H1 (cell line): ENCODE data around the gene CNBP. TPM values are rescaled to one million over a fixed set of nuclear protein-coding genes. Genes with fewer than 3 reads are reported as not detected.

Source experiments
- CTCF ChIA-PET: fragments of 300-600 bp; sonication (Branson Sonifier 250); formaldehyde crosslinking; loops from one replicate; lab custom pipeline; 2021; ENCODE audit not compliant: partially characterized antibody; lab: Charles Lee
- POLR2A ChIA-PET: fragments of 300-600 bp; sonication (Branson Sonifier 250); formaldehyde crosslinking; loops from one replicate; lab custom pipeline; 2021; ENCODE audit warnings: inconsistent platforms; ENCODE audit not compliant: partially characterized antibody; lab: Charles Lee
- DNase-seq, 2 experiments: peaks; one replicate each; pipeline versions ENCODE4 v3.0.0 to v3.0.0-alpha.2; 2010 to 2022; ENCODE audit warnings: low spot score in 2 of 2, low read depth in 1 of 2, mixed read lengths in 1 of 2
- FAIRE-seq: peaks from 2 replicates; lab custom pipeline; 2011; peaks lifted over from hg19 to GRCh38; lab: Jason Lieb, UNC
- H2AFZ ChIP-seq: 2 replicates; pipeline ENCODE4 v1.8.1; 2012; ENCODE audit warnings: low read length, inconsistent platforms
- H2AK5ac ChIP-seq: 2 replicates; pipeline ENCODE4 v1.6.1; 2013; ENCODE audit warnings: low read depth, low read length
- H2BK120ac ChIP-seq: replicated peaks from 2 replicates; pipeline ENCODE3; 2013; ENCODE audit warnings: low read depth, low read length, inconsistent platforms
- H2BK12ac ChIP-seq: 2 replicates; pipeline ENCODE4 v1.6.1; 2013; ENCODE audit warnings: low read depth, low read length
- H2BK15ac ChIP-seq: 2 replicates; pipeline ENCODE4 v1.6.1; 2013; ENCODE audit warnings: low read length
- H2BK20ac ChIP-seq: 2 replicates; pipeline ENCODE4 v1.6.1; 2013; ENCODE audit warnings: low read length
- H2BK5ac ChIP-seq: 2 replicates; pipeline ENCODE4 v1.6.1; 2013; ENCODE audit warnings: low read depth, low read length
- H3K14ac ChIP-seq: 2 replicates; pipeline ENCODE4 v1.6.1; 2013; ENCODE audit warnings: inconsistent platforms; ENCODE audit not compliant: insufficient read length
- H3K18ac ChIP-seq: 2 replicates; pipeline ENCODE4 v1.6.1; 2013; ENCODE audit warnings: low read length; ENCODE audit errors: extremely low read depth
- H3K23ac ChIP-seq: 2 replicates; pipeline ENCODE4 v1.6.1; 2013; ENCODE audit warnings: inconsistent platforms; ENCODE audit not compliant: insufficient read length
- H3K23me2 ChIP-seq: 2 replicates; pipeline ENCODE4 v1.6.1; 2013; ENCODE audit warnings: low read depth, low read length
- H3K27ac ChIP-seq: 2 replicates; pipeline ENCODE4 v1.6.1; 2011; ENCODE audit warnings: low read depth, low read length, inconsistent platforms
- H3K27me3 ChIP-seq, 4 experiments: replicated peaks in 1 of 4; 1 replicate in 1 of 4; 2 replicates in 3 of 4; pipeline versions ENCODE4 v1.6.1 to v1.8.1; 2011 to 2013; ENCODE audit warnings: low read length in 3 of 4, mild to moderate bottlenecking in 3 of 4, inconsistent platforms in 2 of 4, mixed read lengths in 2 of 4, moderate library complexity in 1 of 4; ENCODE audit not compliant: control insufficient read depth in 3 of 4, insufficient read depth in 3 of 4; ENCODE audit errors: extremely low read depth in 1 of 4
- H3K36me3 ChIP-seq, 4 experiments: 2 replicates each; pipeline versions ENCODE4 v1.6.1 to v1.8.1; 2011 to 2013; ENCODE audit warnings: mild to moderate bottlenecking in 4 of 4, low read length in 3 of 4, moderate library complexity in 2 of 4, control low read depth in 1 of 4, inconsistent platforms in 1 of 4; ENCODE audit not compliant: insufficient read depth in 4 of 4, control insufficient read depth in 2 of 4
- H3K4ac ChIP-seq: replicated peaks from 2 replicates; pipeline ENCODE3; 2013; ENCODE audit warnings: low read length, low read depth, mixed read lengths, inconsistent platforms; ENCODE audit not compliant: insufficient read length
- H3K4me1 ChIP-seq, 4 experiments: replicated peaks in 1 of 4; 1 replicate in 1 of 4; 2 replicates in 3 of 4; pipeline versions ENCODE4 v1.6.1 to v1.8.1; 2011 to 2013; ENCODE audit warnings: low read length in 3 of 4, inconsistent platforms in 2 of 4, mixed read lengths in 1 of 4; ENCODE audit not compliant: insufficient read depth in 4 of 4, control insufficient read depth in 3 of 4
- H3K4me2 ChIP-seq, 2 experiments: 2 replicates each; pipeline versions ENCODE4 v1.6.1 to v1.8.1; 2011 to 2013; ENCODE audit warnings: low read depth in 2 of 2, low read length in 2 of 2, control low read depth in 1 of 2, inconsistent platforms in 1 of 2, mild to moderate bottlenecking in 1 of 2; ENCODE audit not compliant: insufficient read depth in 1 of 2
- H3K4me3 ChIP-seq, 4 experiments: fragments of 200-600, 300-600 bp in 1 of 4; sonication (generic), shearing (Covaris generic), sonication (Bioruptor Twin) in 1 of 4; 2 replicates each; pipeline versions ENCODE4 v1.5.1 to v1.8.1; 2011 to 2016; ENCODE audit warnings: low read length in 4 of 4, low read depth in 3 of 4, control low read depth in 2 of 4, inconsistent platforms in 2 of 4, mild to moderate bottlenecking in 2 of 4, mixed read lengths in 1 of 4, moderate library complexity in 1 of 4; ENCODE audit not compliant: insufficient read depth in 2 of 4; ENCODE audit errors: extremely low read depth in 1 of 4
- H3K56ac ChIP-seq: replicated peaks from 2 replicates; pipeline ENCODE3; 2013; ENCODE audit warnings: low read depth, mild to moderate bottlenecking, mixed read lengths, low read length, inconsistent platforms; ENCODE audit not compliant: insufficient read length
- H3K79me1 ChIP-seq: 2 replicates; pipeline ENCODE4 v1.6.1; 2013; ENCODE audit warnings: low read depth, low read length, control low read depth
- H3K79me2 ChIP-seq, 2 experiments: 2 replicates each; pipeline versions ENCODE4 v1.6.1 to v1.8.1; 2012 to 2013; ENCODE audit warnings: low read length in 2 of 2, mild to moderate bottlenecking in 2 of 2, inconsistent platforms in 1 of 2; ENCODE audit not compliant: insufficient read depth in 2 of 2, control insufficient read depth in 1 of 2
- H3K9ac ChIP-seq, 4 experiments: replicated peaks in 1 of 4; 1 replicate in 1 of 4; 2 replicates in 3 of 4; pipeline versions ENCODE4 v1.6.1 to v1.8.1; 2011 to 2013; ENCODE audit warnings: low read depth in 3 of 4, low read length in 3 of 4, control low read depth in 2 of 4, mild to moderate bottlenecking in 2 of 4, moderate library complexity in 2 of 4, inconsistent platforms in 1 of 4; ENCODE audit errors: extremely low read depth in 1 of 4
- H3K9me3 ChIP-seq, 2 experiments: 2 replicates each; pipeline versions ENCODE4 v1.6.1 to v1.8.1; 2012 to 2013; ENCODE audit warnings: mild to moderate bottlenecking in 2 of 2, moderate library complexity in 2 of 2, control low read depth in 1 of 2, inconsistent platforms in 1 of 2, low read depth in 1 of 2, low read length in 1 of 2, mixed read lengths in 1 of 2; ENCODE audit not compliant: insufficient read depth in 2 of 2
- H4K20me1 ChIP-seq, 2 experiments: replicated peaks in 1 of 2; 2 replicates each; pipeline versions ENCODE3 to v1.8.1; 2011 to 2013; ENCODE audit warnings: inconsistent platforms in 2 of 2, low read length in 2 of 2, mild to moderate bottlenecking in 1 of 2; ENCODE audit not compliant: insufficient read depth in 2 of 2, control insufficient read depth in 1 of 2
- H4K5ac ChIP-seq: 2 replicates; pipeline ENCODE4 v1.6.1; 2013; ENCODE audit warnings: low read length, low read depth, mixed read lengths, inconsistent platforms; ENCODE audit not compliant: insufficient read length
- H4K8ac ChIP-seq: 2 replicates; pipeline ENCODE4 v1.8.0; 2013; ENCODE audit warnings: mild to moderate bottlenecking, moderate library complexity, low read length, inconsistent platforms; ENCODE audit not compliant: insufficient read depth; ENCODE audit errors: extremely low read depth
- H4K91ac ChIP-seq: replicated peaks from 2 replicates; pipeline ENCODE3; 2013; ENCODE audit warnings: low read length, mixed read lengths, inconsistent platforms; ENCODE audit not compliant: insufficient read length
- CBX8 ChIP-seq: fragments of 300-800, 300-1000 bp; sonication (generic); IDR thresholded peaks from 2 replicates; pipeline ENCODE4 v1.7.1; 2016; ENCODE audit warnings: low read depth, low read length, borderline replicate concordance
- CHD1 ChIP-seq: IDR thresholded peaks from 2 replicates; pipeline ENCODE4 v1.6.1; 2012; ENCODE audit warnings: low read depth, low read length, improper control_type of control experiment
- CHD2 ChIP-seq: IDR thresholded peaks from 2 replicates; pipeline ENCODE4 v1.6.1; 2012; ENCODE audit warnings: low read length, improper control_type of control experiment
- JUN ChIP-seq: IDR thresholded peaks from 2 replicates; pipeline ENCODE4 v1.6.1; 2011; ENCODE audit warnings: low read depth, mild to moderate bottlenecking, improper control_type of control experiment, low read length
- JUND ChIP-seq: IDR thresholded peaks from 2 replicates; pipeline ENCODE4 v1.6.1; 2011; ENCODE audit warnings: mild to moderate bottlenecking, improper control_type of control experiment, low read length
- KDM5A ChIP-seq: fragments of 200-600 bp; IDR thresholded peaks from 2 replicates; pipeline ENCODE4 v1.7.1; 2012; ENCODE audit warnings: mild to moderate bottlenecking, low read length, inconsistent platforms, mixed read lengths
- NANOG ChIP-seq: IDR thresholded peaks from 2 replicates; pipeline ENCODE4 v1.6.1; 2011; ENCODE audit warnings: low read length, low read depth, mild to moderate bottlenecking, inconsistent platforms; ENCODE audit not compliant: insufficient read depth, poor library complexity, severe bottlenecking
- RXRA ChIP-seq: IDR thresholded peaks from 2 replicates; pipeline ENCODE4 v1.6.1; 2011; ENCODE audit warnings: low read depth, mild to moderate bottlenecking, low read length, moderate library complexity; ENCODE audit not compliant: insufficient read depth
- SUZ12 ChIP-seq: fragments of 200-600 bp; sonication (generic); IDR thresholded peaks from 2 replicates; pipeline ENCODE4 v1.6.1; 2012; ENCODE audit warnings: mild to moderate bottlenecking, inconsistent platforms, low read length, moderate library complexity, mixed read lengths
- TCF12 ChIP-seq: IDR thresholded peaks from 2 replicates; pipeline ENCODE4 v1.6.1; 2011; ENCODE audit warnings: low read depth, mild to moderate bottlenecking, low read length
- USF2 ChIP-seq: IDR thresholded peaks from 2 replicates; pipeline ENCODE4 v1.6.1; 2011; ENCODE audit warnings: low read length, improper control_type of control experiment
- WGBS, 2 experiments: shearing (Covaris generic) in 1 of 2; methylation state at CpG; one replicate each; pipeline versions ENCODE4 v1.1.6 to v1.1.7; 2013 to 2015; ENCODE audit warnings: low lambda C conversion rate in 2 of 2, mixed read lengths in 2 of 2, inconsistent platforms in 1 of 2, low coverage in 1 of 2, missing lambda C conversion rate in 1 of 2; ENCODE audit not compliant: insufficient replicate concordance in 2 of 2, insufficient coverage in 1 of 2, insufficient read length in 1 of 2; ENCODE audit errors: extremely low coverage in 1 of 2, missing lambda C conversion rate in 1 of 2; 5-methylcytosine and 5-hydroxymethylcytosine counted together
- polyA plus RNA-seq, 7 experiments: library from polyadenylated mRNA; depleted of rRNA in 3 of 7; stranded (reverse) in 5 of 7; unstranded in 2 of 7; fragments of >200 nt in 5 of 7; fragments of 200-250 nt in 2 of 7; gene quantifications; 1 replicate in 5 of 7; 2 replicates in 1 of 7; 4 replicates in 1 of 7; pipeline versions ENCODE4 v1.2.1 to v1.2.3, GENCODE V29; 2011 to 2013; ENCODE audit warnings: missing spikeins in 2 of 7, mixed read lengths in 2 of 7
- total RNA-seq: library from RNA; stranded (reverse); fragmentation: NEBNext Ultra II Directional; extraction: Animal tissue kit (Norgen Biotek cat#: 25700); gene quantifications from 2 replicates; pipeline ENCODE4 v1.2.1, GENCODE V29; 2021

CNBP gene
- total and polyA plus RNA-seq, 2 of the 8 experiments (the other 6 are each of a cell fraction or from before 2014, with no cell fraction given): 315 to 371 TPM

GRCh38 chr3:129184396-129184657 is 631 bp upstream of the CNBP start:
- peaks cover 38 to 54% of the 10 kb centered on the region in 2 experiments for H3K79me2 ChIP-seq
- H2AFZ ChIP-seq: no peak overlapping the region
- H3K9ac ChIP-seq: peak overlapping the region in 3 of 4 experiments; percentile 88 to 100 (median 99); a peak in 6 of 7 replicates
- no peaks in the 10 kb centered on the region for H3K9me3 ChIP-seq
- no peak overlapping the region for H2BK120ac ChIP-seq
- H2BK5ac ChIP-seq: peak overlapping the region; percentile 3; the same call in 1 of the 2 replicates
- no peaks in the 10 kb centered on the region for H3K27me3 ChIP-seq
- FAIRE-seq: no peak
- H3K4me1 ChIP-seq: peaks cover 0 to 4% (median 0%) of the 10 kb centered on the region in 4 experiments; a peak in 1 of 7 replicates
- no peak overlapping the region for H4K91ac ChIP-seq
- no peak overlapping the region for H2AK5ac ChIP-seq
- peaks cover 11 to 15% of the 10 kb centered on the region in 2 experiments for H4K20me1 ChIP-seq
- POLR2A ChIA-PET: interaction anchor here (0.6 to 3.9 kb wide), 22 partner anchors 9 to 305 kb away, joined by 3 to 39 read pairs (median 5); partner anchors contain the start of gene RAB43
- peak overlapping the region; percentile 49 for H3K56ac ChIP-seq
- no peak overlapping the region for H3K23ac ChIP-seq
- peaks cover 5% of the 10 kb centered on the region; the same call in 1 of the 2 replicates for H3K23me2 ChIP-seq
- peak overlapping the region; percentile 77 to 100 (median 98) for H3K4me3 ChIP-seq
- WGBS, 2 experiments: 23% methylated on average over 5 of the region's 5 CpGs; no CpG with 5 or more reads in 1 of the 2 experiments
- H3K79me1 ChIP-seq: 0 out of 2 replicates have a peak, but pooled peaks cover 2% of the 10 kb centered on the region
- no peak overlapping the region for H4K8ac ChIP-seq
- H3K27ac ChIP-seq: peak overlapping the region; percentile 76; the same call in 1 of the 2 replicates
- H3K36me3 ChIP-seq: peaks cover 0 to 14% (median 1%) of the 10 kb centered on the region in 4 experiments; a peak in 3 of 8 replicates
- H2BK15ac ChIP-seq: no peak overlapping the region
- DNase-seq: no peak
- no peak overlapping the region for H2BK20ac ChIP-seq
- H3K18ac ChIP-seq: no peak overlapping the region
- TF ChIP-seq USF2 (no peak), NANOG (no peak), KDM5A (no peak), RXRA (no peak), CHD1 (no peak), JUN (no peak), TCF12 (no peak), CBX8 (no peak), JUND (no peak), SUZ12 (no peak), CHD2 (no peak)
- TF ChIP-seq, all 59 proteins: peak for 0
- H4K5ac ChIP-seq: peak overlapping the region; percentile 98
- no peak overlapping the region for H2BK12ac ChIP-seq
- H3K4me2 ChIP-seq: peak overlapping the region; percentile 75 to 89
- no peak overlapping the region for H3K14ac ChIP-seq
- CTCF ChIA-PET: interaction anchor here (0.7 to 4.8 kb wide), 2 partner anchors 28 to 62 kb away, joined by 3 to 32 read pairs; no protein-coding TSS in a partner anchor
- H3K4ac ChIP-seq: no peak overlapping the region
